SK-N-MC (cell line): ENCODE measurements around the gene GPR141.

Experiments
- EZH2 ChIP-seq: fragments of 200-600 bp; sonication (generic); IDR thresholded peaks from one replicate; pipeline ENCODE4 v1.6.1; 2017; ENCODE audit warnings: antibody characterized with exemption
- FOXP2 ChIP-seq: optimal IDR thresholded peaks from 2 replicates; pipeline ENCODE3; 2011; ENCODE audit warnings: mild to moderate bottlenecking, moderate library complexity; ENCODE audit not compliant: insufficient read depth; ENCODE audit errors: extremely low read length, control extremely low read depth

DNA sequence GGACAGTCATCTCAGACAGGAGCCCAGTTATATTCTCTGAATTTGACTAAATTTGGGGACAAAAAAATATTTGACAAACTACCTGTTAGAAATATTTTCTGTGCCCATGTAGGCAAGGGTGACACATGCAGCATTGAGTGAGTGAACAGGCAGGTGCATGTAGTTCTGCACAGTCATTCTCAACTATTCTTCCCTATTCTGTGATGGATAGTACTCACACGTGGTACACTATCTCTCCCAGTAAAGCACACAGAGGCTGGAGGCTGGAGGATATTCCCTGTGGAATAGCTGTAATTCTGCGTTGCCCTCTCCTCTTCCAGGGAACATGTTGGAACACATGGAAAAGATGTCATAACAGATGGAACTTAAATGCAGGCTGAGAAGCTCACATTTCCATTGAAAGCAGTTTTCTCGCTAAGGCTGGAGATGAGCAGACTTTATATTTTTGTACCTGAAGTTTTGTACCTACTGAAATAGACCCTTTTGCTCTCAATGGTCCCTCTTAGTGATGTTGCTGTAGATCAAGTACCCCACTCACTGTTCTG lies 75.0 kb downstream of the GPR141 start:
- no peak for TF ChIP-seq FOXP2
- no peak for TF ChIP-seq EZH2
